ENCODE measurements around the gene FGD2.
A peak's percentile ranks its signal among the peaks of the same experiment; 100 is the strongest.
"Not testable (repeated sequence)": the region's sequence is repeated elsewhere in the genome, so short reads cannot be mapped to it uniquely, and the experiment has no call there.

FGD2 gene

GRCh38 chr6:36971921-36972673 lies 33.4 kb upstream of the FGD2 start:
- DNase-seq: no peak

- no peak for DNase-seq
Measured at GRCh38 chr6:36973190-36973589, 32.3 kb upstream of the FGD2 start.

DNA sequence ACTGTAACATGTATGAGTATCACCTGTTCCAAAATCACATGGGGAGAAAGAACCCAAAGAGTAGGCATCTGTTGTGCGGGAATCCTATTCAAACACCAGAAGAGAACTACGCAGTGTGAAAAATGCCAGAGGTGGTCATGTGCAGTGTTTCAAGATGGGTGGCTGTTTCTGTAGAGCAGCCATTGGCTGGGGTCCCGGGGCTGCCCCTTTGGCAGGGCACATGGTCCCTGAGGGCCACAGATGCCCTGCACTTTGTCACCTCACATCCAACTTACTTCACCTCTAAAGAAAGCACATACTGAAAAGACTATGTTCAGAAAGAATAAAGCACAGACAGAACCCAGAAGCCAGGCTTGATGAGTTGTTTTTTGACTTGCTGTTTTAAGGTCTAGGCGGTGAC lies 31.8 kb upstream of the FGD2 start:
- no peak for DNase-seq

DNA sequence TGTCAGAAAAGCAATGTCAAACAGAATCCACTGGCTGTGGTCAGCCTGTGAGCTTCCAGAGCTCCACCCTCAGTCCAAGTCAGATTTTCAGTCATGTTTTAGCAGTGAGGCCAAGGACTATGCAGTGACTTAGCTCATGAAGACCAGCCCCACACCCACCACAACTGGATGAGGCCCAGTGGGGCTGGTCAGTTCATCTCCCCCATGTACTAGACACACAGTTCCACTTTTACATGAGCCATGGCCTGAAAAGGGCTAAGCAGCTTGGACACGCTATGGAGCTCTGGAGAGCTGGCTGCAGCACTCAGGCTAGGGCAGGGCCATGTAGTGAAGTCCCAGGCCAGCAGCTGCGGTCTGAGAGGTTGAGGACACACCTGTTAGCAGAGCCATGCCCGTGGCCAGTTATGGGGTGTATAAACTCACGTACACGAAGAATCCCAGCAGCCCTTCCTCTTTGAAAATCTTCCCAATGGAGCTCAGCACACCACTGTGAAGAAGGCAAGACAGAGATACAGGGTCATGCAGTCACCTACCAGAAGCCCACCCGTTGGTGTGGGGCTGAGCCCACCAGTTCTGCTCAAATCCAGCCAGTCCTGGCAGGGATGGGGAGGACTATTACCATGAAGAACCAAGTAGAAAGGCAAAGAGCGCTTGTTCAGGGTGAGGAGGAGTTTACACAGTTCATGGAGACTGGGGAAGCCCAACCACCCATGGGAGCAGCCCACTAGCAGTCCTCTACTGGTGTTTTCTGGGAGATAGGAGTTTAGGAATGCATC lies 30.0 kb upstream of the FGD2 start:
- DNase-seq: no peak

- peak; percentile 86 for DNase-seq
Measured at GRCh38 chr6:36976007-36976264, 29.5 kb upstream of the FGD2 start.

DNA sequence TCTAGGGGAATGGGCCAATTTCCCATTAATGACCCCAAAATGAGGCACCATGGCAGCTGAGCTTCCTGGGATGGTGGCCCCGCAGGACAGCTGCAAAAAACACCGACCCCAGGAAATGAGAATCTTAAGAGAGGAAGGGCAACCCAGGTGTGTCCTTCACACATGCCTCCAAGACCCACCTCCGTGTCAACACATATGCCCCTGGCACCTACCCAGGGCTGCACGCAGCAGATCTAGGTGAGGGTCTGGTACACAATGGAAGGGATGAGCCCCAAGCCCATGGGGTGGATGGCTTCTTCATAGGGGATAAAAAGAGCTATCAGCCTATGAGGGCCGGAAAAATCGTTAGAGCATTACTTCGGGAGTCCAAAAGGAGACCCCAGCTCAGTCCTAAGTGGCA lies 28.9 kb upstream of the FGD2 start:
- no peak for DNase-seq

GRCh38 chr6:36976931-36977330 lies 28.5 kb upstream of the FGD2 start:
- no peak for DNase-seq

DNA sequence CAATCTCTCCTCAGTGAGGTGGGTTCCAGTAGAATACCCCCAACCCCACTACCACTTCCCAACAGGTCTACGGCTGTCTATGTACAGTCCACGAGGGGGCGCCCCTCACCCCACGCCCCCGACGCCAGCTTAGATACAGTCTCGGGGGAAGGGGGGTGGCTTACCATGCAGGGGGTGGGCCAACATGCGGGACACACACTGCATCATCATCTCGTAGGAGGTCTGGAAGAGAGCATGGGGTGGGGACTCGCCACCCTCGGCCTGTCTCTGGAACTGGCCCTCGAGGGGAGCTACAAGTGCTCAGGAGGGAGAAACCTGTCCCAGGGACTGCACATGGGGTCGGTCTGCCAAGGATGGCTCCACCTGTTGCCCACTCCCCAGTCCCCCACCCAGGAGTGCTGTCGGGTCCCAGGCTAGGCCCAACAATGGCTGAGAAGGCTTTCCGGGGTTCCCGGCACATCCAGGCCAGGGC lies 27.9 kb upstream of the FGD2 start:
- no peak for DNase-seq

GRCh38 chr6:36978421-36979346 lies 26.8 kb upstream of the FGD2 start:
- peak; percentile 57 for DNase-seq

DNA sequence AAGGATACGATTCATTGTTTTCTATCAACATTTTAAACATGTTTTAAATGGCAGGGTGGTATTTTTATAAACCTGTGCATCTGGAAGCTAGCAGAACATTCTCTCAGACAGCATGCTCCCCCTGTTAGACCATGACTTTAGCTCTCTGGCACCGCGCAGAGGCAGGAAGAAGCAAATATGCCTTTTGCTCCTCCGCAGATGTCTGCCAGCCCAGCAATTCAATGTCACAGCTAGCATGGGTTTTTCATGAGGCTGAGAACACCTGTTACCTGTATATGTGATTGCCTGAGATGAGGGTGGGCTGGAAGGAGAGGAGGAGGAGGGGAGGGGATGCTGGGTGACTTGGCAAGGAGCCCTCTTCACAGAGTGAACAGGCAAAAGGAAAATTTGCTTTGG lies 26.1 kb upstream of the FGD2 start:
- peak; percentile 78 for DNase-seq

- DNase-seq: no peak
Measured at GRCh38 chr6:36980129-36980528, 25.3 kb upstream of the FGD2 start.

DNA sequence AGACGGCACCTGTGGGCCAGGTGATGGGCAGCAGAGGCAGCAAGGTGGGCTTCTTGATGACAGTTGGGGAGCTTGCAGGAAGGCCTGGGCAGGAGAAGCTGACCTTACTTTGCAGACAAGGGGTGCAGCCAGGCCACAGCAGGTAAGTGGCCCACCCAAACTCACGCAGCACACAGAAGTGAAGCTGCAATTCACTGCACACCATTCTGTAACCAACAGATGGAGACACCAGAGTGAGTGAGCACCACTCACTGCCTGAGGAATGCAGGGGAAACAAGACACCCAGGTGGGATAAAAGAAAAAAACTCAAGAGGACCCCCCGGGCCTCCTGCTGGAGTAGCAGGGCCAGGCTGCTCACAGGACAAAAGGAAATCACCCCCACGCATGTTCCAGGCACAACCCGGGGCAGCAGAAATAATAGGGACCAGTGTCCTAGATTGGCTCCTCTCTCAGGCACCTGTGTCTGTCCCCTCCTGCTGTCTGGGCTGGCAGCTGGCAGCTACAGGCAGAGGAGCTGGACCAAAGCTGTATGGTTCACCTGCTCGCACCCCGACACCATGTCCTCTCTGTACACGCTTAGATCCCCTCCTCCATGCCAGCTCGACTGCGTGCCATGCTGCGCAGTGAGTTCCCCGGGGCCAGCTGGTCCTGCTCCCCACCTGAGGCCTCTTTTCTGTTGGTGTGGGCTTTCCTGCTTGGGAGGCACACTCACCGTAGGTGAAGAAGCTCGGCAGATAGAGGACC lies 24.4 kb upstream of the FGD2 start:
- no peak for DNase-seq

- DNase-seq: no peak
Measured at GRCh38 chr6:36983538-36983937, 21.9 kb upstream of the FGD2 start.

DNA sequence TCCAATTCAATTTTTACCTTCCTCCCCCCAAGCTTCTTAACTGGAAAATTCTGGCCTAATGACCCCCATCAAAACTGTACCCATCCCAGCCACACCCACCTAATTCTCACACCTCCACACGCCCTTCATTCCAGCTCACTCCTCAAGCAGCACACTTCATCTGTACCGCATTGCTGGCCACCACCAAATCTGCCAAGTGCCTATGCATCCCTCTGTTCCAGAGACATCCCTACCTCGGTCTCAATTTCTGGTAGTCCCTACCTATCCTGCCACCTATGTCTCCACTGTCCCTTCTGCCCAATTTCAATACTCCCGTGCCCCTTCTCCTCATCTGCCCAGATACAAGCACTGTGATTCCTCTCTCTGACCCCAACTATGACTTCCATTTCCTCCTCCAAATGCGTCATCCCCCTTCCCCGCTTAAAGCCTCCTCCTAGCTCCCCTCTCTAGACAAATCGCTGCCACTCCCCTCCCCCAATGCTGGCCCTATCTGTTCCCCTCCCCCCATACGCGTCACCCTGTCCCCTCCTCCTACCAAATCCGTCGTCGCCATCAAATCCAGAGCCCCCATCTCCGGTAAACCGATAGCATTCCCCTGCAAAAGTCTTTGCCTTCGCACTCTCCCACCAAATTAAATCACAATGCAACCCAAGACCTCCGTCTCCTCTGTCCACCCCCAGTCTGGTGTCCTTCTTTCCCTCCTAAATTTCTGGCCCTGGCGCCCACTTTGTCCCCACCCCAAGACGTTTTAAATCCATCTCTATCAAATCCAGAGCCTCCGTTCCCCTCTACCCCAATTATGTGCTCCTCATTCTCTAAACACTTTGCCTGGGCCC lies 20.7 kb upstream of the FGD2 start:
- DNase-seq: peak; percentile 61

GRCh38 chr6:36985417-36985807 lies 20.0 kb upstream of the FGD2 start:
- peak; percentile 26 for DNase-seq

DNA sequence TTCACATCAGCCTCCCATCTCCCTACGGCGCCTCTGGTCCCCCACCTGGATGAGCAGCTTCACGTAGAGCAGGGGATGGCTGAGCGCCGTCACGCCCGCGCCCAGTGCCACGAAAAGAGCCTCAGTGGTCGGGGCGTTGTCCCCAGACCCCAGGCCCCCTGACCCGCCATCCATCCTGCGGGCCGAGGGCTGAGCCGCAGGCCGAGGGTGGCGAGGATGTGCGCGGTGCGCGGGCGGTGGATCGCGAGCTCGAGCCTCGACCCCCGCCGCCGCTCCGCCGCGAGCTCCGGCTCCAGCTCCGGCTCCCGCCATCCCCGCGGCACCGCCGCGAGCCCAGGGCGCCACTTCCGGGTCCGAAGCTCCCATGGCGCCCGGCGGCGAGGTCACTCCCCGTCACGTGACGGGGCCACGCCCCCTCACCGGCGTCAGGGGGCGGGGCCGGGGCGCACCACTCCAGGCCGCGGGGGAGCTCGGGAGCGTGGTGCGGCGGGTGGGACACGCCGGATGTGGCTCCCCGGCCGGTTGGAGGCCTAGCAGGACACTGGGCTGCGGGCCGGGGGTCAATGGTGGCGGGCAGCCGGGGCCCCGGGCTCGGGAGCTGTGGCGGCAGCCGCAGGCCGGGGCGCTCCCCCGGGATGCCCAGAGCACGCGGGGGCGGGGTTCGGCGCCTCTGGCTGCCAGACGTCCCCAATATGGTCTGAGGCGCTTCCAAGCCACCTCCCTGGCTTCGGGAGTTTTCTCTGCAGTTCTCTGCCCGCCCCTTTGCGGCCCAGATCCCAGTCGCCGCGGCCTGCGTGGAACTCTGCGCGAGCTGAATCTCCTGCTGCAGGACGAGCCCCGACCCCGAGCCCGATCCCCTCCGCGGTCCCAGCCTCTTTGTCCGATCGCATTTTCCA lies 19.4 kb upstream of the FGD2 start, which contains the start of gene MTCH1:
TSS of gene MTCH1 (minus strand) at position 389 of the 896 bp plus-strand sequence. CDS start at position 366, 23 bp downstream.
- peak; percentile 94 for DNase-seq

DNA sequence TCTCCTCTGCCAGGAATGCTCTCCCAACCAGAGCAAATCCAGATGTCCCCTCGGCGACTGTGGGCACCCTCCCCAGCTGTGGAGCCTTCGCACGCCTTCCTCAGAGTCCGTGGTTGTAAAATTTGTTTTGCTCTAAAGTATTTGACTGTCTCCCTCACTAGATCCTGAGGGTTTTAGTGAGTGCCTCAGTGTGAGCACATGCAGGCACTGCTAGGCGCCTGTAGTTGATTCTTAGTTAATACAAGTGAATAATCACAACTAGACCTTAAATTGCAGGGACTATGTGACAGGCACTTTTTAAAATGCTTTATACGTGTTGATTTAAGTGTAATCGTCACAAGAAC lies 18.8 kb upstream of the FGD2 start:
- peak; percentile 49 for DNase-seq

DNA sequence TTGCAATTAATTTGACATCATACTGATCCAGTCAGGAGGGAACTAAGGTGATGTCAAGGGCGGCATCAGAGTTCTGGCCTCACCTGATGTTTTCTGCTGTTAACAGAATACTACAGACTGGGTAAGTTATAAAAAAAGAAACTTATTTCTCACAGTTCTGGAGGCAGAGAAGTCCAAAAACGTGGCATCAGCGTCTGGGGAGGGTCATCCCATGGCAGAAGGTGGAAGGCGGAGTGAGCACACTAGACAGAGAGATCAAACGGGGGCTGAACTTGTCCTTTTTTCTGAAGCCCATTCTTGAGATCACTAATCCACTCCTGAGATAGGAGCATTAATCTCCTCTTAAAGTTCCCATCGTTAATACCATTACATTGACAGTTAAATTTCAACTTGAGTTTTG lies 16.2 kb upstream of the FGD2 start:
- DNase-seq: no peak

- DNase-seq: not testable (repeated sequence)
Measured at GRCh38 chr6:36990401-36990800, 15.1 kb upstream of the FGD2 start.

DNA sequence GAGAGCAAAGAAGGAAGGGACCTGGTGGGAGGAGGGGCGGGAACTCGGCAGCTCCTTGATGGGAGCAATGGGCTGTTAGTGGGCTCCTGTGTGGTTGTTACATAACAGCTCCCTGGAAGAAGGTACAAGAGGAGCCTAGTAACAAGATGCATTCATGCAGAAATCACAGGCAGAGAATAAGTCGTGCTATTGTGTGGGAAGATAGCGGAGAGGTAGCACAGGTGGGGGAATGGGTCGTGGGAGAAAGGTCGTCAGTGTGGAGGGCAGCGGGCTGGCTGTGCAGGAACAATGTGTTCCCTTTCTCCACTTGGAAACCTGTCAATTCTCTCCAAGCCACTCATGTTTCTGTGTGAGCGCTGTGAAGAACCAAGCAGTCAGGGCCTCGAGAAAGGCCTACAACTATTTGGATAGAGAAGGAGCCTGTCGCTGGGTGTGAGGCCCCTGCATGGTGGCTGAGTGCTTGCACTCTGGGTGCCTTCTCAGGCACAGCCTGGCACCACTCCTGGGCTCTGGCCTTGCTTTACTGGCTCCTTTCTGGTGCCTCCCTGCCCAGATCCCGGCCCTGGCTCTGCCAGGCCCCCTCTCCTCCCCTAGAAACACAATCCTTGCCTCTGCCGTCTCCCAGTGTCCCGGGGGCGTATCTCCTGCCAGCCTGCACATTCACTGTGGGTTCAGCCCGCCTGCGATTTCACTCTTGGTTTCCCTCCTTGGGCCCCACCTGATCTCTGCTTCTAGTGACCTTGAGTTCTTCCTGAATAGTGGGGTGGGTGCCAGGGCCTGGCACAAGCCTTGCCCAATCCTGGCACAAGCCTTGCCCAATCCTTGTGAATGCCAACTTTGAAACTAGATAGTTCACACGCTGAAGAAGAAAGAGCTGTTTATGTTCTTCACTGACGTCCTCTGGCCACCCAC lies 7.4 kb upstream of the FGD2 start:
- DNase-seq: no peak

Data from hematopoietic multipotent progenitor cell treated with erythropoietin and hydrocortisone succinate and interleukin-3 and kit ligand, for 6 days (in vitro differentiated cells).